ENCODE measurements around the gene EVL.

Gene EVL

GRCh38 chr14:100142073-100143040 is 77.1 kb downstream of the EVL start:
- no peak for FAIRE-seq
- DNase-seq (ENCODE audit: insufficient read length, low spot score) = no peak

DNA sequence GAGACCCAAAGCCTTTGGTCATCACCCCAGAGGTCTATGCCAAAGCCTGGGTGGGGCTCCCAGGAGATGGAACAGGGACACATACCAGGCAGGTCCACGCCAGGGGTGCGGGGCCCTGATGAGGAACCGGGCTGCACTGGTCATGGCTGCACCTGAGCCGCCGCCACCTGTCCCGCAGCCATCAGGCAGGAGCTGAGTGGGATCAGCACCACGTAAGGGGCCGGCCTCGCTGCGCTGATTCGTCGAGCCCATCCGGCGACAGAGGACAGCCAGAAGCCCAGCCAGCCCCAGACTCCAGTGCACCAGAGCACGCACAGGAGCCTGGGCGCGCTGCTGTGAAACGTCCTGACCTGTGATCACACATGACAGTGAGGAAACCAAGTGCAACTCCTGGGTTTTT is 78.3 kb downstream of the EVL start:
- DNase-seq (ENCODE audit: insufficient read length, low spot score) (no peak), FAIRE-seq (no peak)

DNA sequence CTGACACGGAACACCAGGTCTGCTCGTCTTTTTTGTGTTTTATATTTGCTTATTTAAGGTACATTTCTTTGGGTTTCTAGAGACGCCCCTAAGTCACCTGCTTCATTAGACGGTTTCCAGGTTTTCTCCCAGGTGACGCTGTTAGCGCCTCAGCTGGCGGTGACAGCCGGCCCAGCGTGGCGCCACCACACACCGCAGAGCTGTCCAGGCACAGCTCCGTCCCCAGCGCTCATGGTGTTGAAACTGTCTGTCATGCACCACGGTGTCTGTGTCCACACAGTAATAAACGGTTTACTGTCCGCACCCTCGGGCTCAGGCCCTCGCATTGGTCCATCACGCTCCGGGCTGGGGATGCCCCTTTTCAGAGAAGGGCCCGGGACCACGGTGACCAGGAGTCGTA is 78.7 kb downstream of the EVL start:
- no peak for FAIRE-seq

GRCh38 chr14:100144645-100144995 is 79.4 kb downstream of the EVL start:
- FAIRE-seq = no peak
- DNase-seq (ENCODE audit: insufficient read length, low spot score) = no peak

More for the DNA sequence above, 78.7 kb downstream of the EVL start:
- no peak for DNase-seq (ENCODE audit: insufficient read length, low spot score)

- no peak for FAIRE-seq
Observed at GRCh38 chr14:100144996-100145646, 79.9 kb downstream of the EVL start.

GRCh38 chr14:100145682-100146464 is 80.7 kb downstream of the EVL start:
- FAIRE-seq (no peak), DNase-seq (ENCODE audit: insufficient read length, low spot score) (no peak)

More at GRCh38 chr14:100144996-100145646, 79.9 kb downstream of the EVL start:
- DNase-seq (ENCODE audit: insufficient read length, low spot score) = no peak

DNA sequence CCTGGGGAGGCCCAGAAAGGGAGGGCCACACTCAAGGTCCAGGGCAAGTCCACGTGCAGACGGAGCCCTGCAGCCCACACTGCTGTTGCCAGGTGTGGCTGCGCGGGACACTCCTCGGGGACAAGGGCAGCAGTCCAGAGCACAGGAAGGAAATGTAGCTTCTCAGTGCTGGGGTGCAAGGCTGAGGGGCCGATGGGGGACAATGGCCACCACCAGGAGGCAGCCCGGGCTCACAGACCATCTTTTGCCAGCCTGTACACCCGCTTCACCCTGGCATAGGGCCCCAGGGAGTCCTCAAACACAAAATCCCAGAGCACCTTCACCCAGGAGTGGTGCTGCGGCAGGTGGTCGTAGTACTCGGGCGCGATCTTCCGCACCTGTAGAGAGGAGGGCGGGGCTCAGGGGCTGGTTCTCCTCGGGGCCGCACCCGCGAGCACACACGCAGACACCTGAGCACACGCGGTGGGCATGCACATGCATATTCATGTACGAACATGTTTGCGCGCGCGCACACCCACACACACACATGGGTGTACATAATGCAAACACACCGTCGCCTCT is 81.4 kb downstream of the EVL start:
- no peak for FAIRE-seq
- DNase-seq (ENCODE audit: insufficient read length, low spot score) = no peak

- FAIRE-seq = no peak
- no peak for DNase-seq (ENCODE audit: insufficient read length, low spot score)
Observed at GRCh38 chr14:100147181-100147631, 82.0 kb downstream of the EVL start.

- DNase-seq (ENCODE audit: insufficient read length, low spot score) (no peak), FAIRE-seq (no peak)
Observed at GRCh38 chr14:100147691-100148464, 82.7 kb downstream of the EVL start.

GRCh38 chr14:100148837-100149731 is 83.9 kb downstream of the EVL start:
- no peak for FAIRE-seq

DNA sequence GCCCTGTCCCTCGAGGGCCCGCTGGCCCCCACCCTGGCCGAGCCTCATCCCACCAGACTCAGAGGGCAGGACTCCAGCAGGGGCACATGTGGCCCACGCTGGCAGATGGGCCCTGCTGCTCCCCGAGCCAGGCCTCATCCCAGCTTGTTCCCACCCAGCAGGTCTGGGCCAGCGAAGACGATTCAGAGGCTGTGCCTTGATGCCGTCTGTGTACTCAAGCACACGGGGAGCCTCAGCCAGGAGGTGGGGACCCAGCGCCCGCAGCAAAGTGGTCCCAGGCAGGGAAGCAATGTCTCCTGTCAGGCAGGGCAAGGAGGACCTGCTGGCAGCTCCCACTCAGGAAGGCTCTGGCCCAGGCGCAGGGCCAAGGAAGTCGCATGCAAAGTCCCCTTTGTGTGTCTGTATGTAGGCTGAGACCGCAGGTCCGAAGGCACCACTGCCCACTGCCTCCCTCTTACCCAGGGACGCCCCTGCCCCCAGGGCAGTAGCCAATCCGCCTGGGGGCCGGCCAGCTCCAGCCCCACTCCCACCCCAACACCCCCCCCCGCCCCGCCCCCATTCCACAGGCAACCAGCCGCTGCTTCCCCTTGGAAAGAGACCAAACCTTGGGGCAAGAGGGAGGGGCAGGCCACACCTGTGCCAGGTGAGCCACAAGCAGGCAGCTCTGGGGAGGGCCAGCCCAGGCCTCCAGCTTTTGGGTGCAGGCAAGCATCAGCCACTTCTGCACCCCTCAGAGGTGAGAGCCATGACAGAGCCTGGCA is 84.8 kb downstream of the EVL start:
- FAIRE-seq (no peak), DNase-seq (ENCODE audit: insufficient read length, low spot score) (no peak)

More at GRCh38 chr14:100148837-100149731, 83.9 kb downstream of the EVL start:
- DNase-seq (ENCODE audit: insufficient read length, low spot score) = no peak

DNA sequence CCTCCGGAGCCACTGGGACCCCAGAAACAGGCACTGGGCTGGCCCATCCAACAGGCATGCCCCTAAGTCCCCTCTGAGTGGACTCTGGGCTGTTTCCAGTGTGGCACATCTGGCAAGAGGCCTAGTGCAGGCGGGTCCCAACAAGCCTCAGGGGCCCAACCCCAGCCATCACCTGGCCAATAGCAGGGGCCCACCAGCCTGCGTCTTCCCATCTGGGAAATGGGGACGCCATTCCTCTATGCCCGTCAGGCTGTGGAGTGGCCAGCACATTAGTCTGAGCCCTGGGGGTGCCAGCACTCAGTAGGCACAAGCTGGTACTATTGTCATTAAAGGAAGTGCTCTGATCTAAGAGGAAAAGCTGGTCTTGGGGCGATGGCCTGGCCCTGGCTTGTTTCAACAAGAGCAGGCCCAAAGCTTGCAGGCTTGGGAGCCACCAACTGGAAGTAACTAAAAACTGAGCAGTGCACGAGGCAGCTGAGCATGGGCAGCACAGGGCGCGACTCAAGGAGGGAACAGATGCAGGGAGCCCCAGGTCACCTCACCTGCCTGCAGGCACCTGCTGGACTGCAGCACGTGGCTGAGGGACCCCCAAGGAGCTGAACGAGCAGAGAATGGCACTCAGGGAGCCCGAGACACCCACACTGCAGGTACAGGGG is 85.8 kb downstream of the EVL start:
- FAIRE-seq (no peak), DNase-seq (ENCODE audit: insufficient read length, low spot score) (no peak)

- no peak for FAIRE-seq
- no peak for DNase-seq (ENCODE audit: insufficient read length, low spot score)
Observed at GRCh38 chr14:100152091-100152490, 86.9 kb downstream of the EVL start.

- no peak for FAIRE-seq
- DNase-seq (ENCODE audit: insufficient read length, low spot score) = no peak
Observed at GRCh38 chr14:100153560-100153959, 88.3 kb downstream of the EVL start.

GRCh38 chr14:100155049-100155621 is 89.9 kb downstream of the EVL start:
- DNase-seq (ENCODE audit: insufficient read length, low spot score) (peak; percentile 35), FAIRE-seq (peak; percentile 66)

GRCh38 chr14:100155756-100156616 is 90.8 kb downstream of the EVL start:
- FAIRE-seq = no peak
- DNase-seq (ENCODE audit: insufficient read length, low spot score) = no peak

Measured in HTR-8/SVneo (cell line).